Measurements from ENCODE around the gene PCK2.

PCK2 gene

DNA sequence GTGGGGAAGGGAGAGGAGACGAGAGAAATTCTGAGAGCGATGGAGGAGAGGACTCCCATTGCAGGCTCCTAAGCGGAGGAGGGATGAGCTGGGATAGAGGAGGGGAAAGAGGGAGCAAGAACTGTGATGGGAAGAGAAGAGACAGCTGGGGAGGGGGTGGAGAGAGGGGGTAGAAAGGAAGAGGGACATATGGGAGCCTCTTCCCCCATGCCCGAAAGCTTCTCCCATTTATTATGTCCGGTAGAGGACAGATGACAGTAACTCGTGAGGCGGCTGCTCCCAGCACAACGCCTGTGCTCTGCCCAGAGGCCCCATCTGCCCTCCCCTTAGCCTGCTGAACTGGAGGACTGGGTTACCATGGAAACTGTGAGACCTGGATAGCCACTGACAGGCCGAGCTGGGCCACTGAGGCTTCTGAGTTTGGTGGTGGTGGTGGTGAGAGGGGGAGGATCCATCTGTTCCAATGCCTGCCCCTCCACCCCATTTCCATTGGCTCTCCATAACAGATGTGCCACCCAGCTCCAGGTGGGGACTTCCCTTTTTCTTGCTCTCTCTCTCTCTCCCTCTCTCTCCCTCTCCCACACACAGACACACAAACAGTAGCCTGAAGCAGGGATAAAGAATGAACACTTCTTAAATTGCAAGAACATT lies 14.5 kb upstream of the PCK2 start:
- TF ChIP-seq EZH2 (optimal IDR thresholded peaks at IDR 0.05; ENCODE audit: low read depth, low read length) (no peak), EZH2phosphoT487 (IDR thresholded peaks at IDR 0.05; ENCODE audit: low read length) (no peak)
- TF ChIP-seq, protein P1, sequence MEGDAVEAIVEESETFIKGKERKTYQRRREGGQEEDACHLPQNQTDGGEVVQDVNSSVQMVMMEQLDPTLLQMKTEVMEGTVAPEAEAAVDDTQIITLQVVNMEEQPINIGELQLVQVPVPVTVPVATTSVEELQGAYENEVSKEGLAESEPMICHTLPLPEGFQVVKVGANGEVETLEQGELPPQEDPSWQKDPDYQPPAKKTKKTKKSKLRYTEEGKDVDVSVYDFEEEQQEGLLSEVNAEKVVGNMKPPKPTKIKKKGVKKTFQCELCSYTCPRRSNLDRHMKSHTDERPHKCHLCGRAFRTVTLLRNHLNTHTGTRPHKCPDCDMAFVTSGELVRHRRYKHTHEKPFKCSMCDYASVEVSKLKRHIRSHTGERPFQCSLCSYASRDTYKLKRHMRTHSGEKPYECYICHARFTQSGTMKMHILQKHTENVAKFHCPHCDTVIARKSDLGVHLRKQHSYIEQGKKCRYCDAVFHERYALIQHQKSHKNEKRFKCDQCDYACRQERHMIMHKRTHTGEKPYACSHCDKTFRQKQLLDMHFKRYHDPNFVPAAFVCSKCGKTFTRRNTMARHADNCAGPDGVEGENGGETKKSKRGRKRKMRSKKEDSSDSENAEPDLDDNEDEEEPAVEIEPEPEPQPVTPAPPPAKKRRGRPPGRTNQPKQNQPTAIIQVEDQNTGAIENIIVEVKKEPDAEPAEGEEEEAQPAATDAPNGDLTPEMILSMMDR (IDR thresholded peaks at IDR 0.05; ENCODE audit: low read length) = no peak
- no peaks in the 10 kb centered on the region for H3K36me3 ChIP-seq (replicated peaks; ENCODE audit: insufficient read depth, low read length)
- no peak overlapping the region for H3K4me2 ChIP-seq (ENCODE audit: low read depth, low read length)
- H2AFZ ChIP-seq (ENCODE audit: low read length) = no peak overlapping the region
- H3K27ac ChIP-seq (ENCODE audit: low read length) = no peak overlapping the region
- H3F3A ChIP-seq (ENCODE audit: insufficient read depth, low read length) = no peaks in the 10 kb centered on the region
- H3K27me3 ChIP-seq (replicated peaks; ENCODE audit: insufficient read depth, low read length) = no peaks in the 10 kb centered on the region
- H3K9me2 ChIP-seq (replicated peaks; ENCODE audit: insufficient read depth, low read length) = no peaks in the 10 kb centered on the region
- H3K4me1 ChIP-seq (ENCODE audit: low read length) = peaks cover 12% of the 10 kb centered on the region
- no peak for DNase-seq
- H3K9ac ChIP-seq (ENCODE audit: low read length) = no peak overlapping the region
- H3K9me3 ChIP-seq (replicated peaks; ENCODE audit: insufficient read depth, low read length) = no peaks in the 10 kb centered on the region
- H4K20me1 ChIP-seq (ENCODE audit: insufficient read depth, low read length) = no peaks in the 10 kb centered on the region
- H3K4me3 ChIP-seq (ENCODE audit: low read length) = no peak overlapping the region
- no peaks in the 10 kb centered on the region for H3K79me2 ChIP-seq (ENCODE audit: low read length)

DNA sequence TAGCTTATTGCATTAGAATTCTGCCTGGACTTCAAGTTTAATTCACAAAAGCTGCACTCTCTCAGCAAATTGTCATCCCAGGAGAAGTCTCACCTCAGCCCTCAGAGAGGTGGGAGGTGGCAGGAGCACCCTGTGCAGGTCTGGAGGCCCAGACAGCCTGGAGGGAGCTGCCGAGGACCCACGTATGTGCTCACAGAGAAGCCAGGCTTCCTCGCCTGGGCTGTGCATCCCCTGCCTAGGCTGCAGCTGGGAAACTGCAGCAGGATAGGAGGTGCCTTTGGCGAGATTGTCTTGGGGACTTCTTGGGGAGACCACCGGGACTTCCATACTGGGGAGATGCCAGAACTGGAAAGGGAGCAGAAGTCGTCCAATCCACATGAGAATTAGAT lies 14.0 kb upstream of the PCK2 start:
- Histone ChIP-seq H3F3A (ENCODE audit: insufficient read depth, low read length) (no peaks in the 10 kb centered on the region), H3K9me3 (replicated peaks; ENCODE audit: insufficient read depth, low read length) (no peaks in the 10 kb centered on the region), H3K36me3 (replicated peaks; ENCODE audit: insufficient read depth, low read length) (no peaks in the 10 kb centered on the region), H3K4me2 (ENCODE audit: low read depth, low read length) (no peak overlapping the region), H3K4me1 (ENCODE audit: low read length) (peaks cover 12% of the 10 kb centered on the region), H3K9ac (ENCODE audit: low read length) (no peak overlapping the region), H2AFZ (ENCODE audit: low read length) (no peak overlapping the region), H3K9me2 (replicated peaks; ENCODE audit: insufficient read depth, low read length) (no peaks in the 10 kb centered on the region), H4K20me1 (ENCODE audit: insufficient read depth, low read length) (no peaks in the 10 kb centered on the region), H3K4me3 (ENCODE audit: low read length) (no peak overlapping the region), H3K27me3 (replicated peaks; ENCODE audit: insufficient read depth, low read length) (no peaks in the 10 kb centered on the region), H3K27ac (ENCODE audit: low read length) (no peak overlapping the region), H3K79me2 (ENCODE audit: low read length) (no peaks in the 10 kb centered on the region)
- no peak for DNase-seq
- TF ChIP-seq EZH2phosphoT487 (IDR thresholded peaks at IDR 0.05; ENCODE audit: low read length) (no peak), EZH2 (optimal IDR thresholded peaks at IDR 0.05; ENCODE audit: low read depth, low read length) (no peak)
- TF ChIP-seq, protein P1 (IDR thresholded peaks at IDR 0.05; ENCODE audit: low read length) = no peak

DNA sequence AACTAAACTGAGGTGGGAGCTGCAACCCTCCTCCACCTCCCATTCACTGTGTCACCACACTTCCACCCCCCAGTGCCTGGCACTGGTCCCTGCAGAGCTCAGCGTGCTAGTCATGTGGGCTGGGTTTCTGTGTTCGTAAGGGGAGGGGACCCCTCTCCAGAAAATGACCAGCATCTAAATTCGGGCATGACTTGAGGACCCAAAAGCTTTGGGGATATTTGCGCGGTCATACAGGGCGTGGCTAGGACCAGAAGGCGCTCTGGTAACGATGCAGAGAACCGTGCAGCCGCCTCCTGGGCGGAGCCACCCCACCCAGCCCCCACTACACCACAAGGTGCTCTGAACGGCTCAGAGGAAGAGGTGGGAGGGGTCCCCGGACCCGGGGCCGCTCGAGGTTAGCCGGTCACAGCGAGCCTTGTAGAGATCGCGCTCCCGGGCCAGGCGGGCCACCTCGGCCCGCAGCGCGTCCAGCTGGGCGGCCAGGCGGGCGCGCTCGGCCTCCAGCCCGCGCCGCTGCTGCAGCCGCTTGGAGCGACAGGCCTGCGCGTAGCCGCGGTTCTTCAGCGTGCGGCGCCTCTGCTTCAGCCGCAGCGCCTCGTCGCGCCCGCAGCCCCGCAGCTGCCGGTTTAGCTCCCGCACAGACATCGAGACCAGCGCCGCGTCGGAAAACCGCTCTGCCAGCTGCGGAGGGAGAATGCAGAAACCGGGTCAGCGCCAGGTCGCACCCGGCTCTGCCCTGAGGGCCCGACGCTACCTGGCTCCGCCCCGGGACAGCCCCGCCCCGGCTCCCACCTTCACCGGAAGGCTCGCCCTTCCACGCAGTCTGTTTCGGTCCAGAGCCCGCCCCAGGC lies 13.0 kb upstream of the PCK2 start:
- Histone ChIP-seq H3K36me3 (replicated peaks; ENCODE audit: insufficient read depth, low read length) (no peaks in the 10 kb centered on the region), H3K27me3 (replicated peaks; ENCODE audit: insufficient read depth, low read length) (no peaks in the 10 kb centered on the region), H3K9me2 (replicated peaks; ENCODE audit: insufficient read depth, low read length) (no peaks in the 10 kb centered on the region), H4K20me1 (ENCODE audit: insufficient read depth, low read length) (no peaks in the 10 kb centered on the region), H2AFZ (ENCODE audit: low read length) (0 out of 2 replicates have a peak overlapping the region, but pooled peaks have one; percentile 35), H3K4me1 (ENCODE audit: low read length) (peaks cover 8% of the 10 kb centered on the region), H3K4me2 (ENCODE audit: low read depth, low read length) (peak overlapping the region; percentile 77; the same call in 1 of the 2 replicates), H3K9me3 (replicated peaks; ENCODE audit: insufficient read depth, low read length) (no peaks in the 10 kb centered on the region), H3K4me3 (ENCODE audit: low read length) (peak overlapping the region; percentile 56), H3K79me2 (ENCODE audit: low read length) (no peaks in the 10 kb centered on the region), H3K27ac (ENCODE audit: low read length) (no peak overlapping the region), H3K9ac (ENCODE audit: low read length) (peak overlapping the region; percentile 29; the same call in 1 of the 2 replicates), H3F3A (ENCODE audit: insufficient read depth, low read length) (no peaks in the 10 kb centered on the region)
- no peak for TF ChIP-seq EZH2phosphoT487 (IDR thresholded peaks at IDR 0.05; ENCODE audit: low read length)
- TF ChIP-seq, protein P1 (IDR thresholded peaks at IDR 0.05; ENCODE audit: low read length) = no peak
- no peak for TF ChIP-seq EZH2 (optimal IDR thresholded peaks at IDR 0.05; ENCODE audit: low read depth, low read length)
- DNase-seq = peak; percentile 47
